Measurements from ENCODE around the gene CLDN9.

CLDN9 gene

GRCh38 chr16:3023669-3024478, 11.2 kb downstream of the CLDN9 start, which contains the start of the genes HCFC1R1 and THOC6:
Gene HCFC1R1 (minus strand): TSS chr16:3023942. CDS start chr16:3023941, 1 bp downstream.
Gene THOC6 (plus strand): TSS chr16:3024035. CDS start chr16:3024327, 292 bp downstream.
- peak within 1 kb of the TSS; percentile 84 for H3K9ac ChIP-seq (ENCODE audit: low read depth, low read length)
- no peaks in the 10 kb centered on the region for H3K9me3 ChIP-seq (ENCODE audit: control insufficient read depth, insufficient read depth, low read length)
- peaks cover 4% of the 10 kb centered on the region; the same call in 1 of the 2 replicates for H3K4me1 ChIP-seq (ENCODE audit: insufficient read depth, low read length)
- 0 out of 2 replicates have a peak, but pooled peaks cover 5% of the 10 kb centered on the region for H3K36me3 ChIP-seq (ENCODE audit: insufficient read depth, low read length)

- peaks cover 4% of the 10 kb centered on the region; the same call in 1 of the 2 replicates for H3K4me1 ChIP-seq (ENCODE audit: insufficient read depth, low read length)
- no peak overlapping the region for H3K9ac ChIP-seq (ENCODE audit: low read depth, low read length)
- 0 out of 2 replicates have a peak, but pooled peaks cover 5% of the 10 kb centered on the region for H3K36me3 ChIP-seq (ENCODE audit: insufficient read depth, low read length)
- no peaks in the 10 kb centered on the region for H3K9me3 ChIP-seq (ENCODE audit: control insufficient read depth, insufficient read depth, low read length)
Observed at GRCh38 chr16:3025032-3026002, 12.6 kb downstream of the CLDN9 start.

GRCh38 chr16:3026003-3026378, 13.3 kb downstream of the CLDN9 start:
- Histone ChIP-seq H3K9ac (ENCODE audit: low read depth, low read length) (no peak overlapping the region), H3K9me3 (ENCODE audit: control insufficient read depth, insufficient read depth, low read length) (no peaks in the 10 kb centered on the region), H3K4me1 (ENCODE audit: insufficient read depth, low read length) (peaks cover 4% of the 10 kb centered on the region; the same call in 1 of the 2 replicates), H3K36me3 (ENCODE audit: insufficient read depth, low read length) (0 out of 2 replicates have a peak, but pooled peaks cover 5% of the 10 kb centered on the region)

GRCh38 chr16:3026609-3027488, 14.1 kb downstream of the CLDN9 start:
- Histone ChIP-seq H3K9me3 (ENCODE audit: control insufficient read depth, insufficient read depth, low read length) (no peaks in the 10 kb centered on the region), H3K4me1 (ENCODE audit: insufficient read depth, low read length) (peaks cover 8% of the 10 kb centered on the region; the same call in 1 of the 2 replicates), H3K36me3 (ENCODE audit: insufficient read depth, low read length) (0 out of 2 replicates have a peak, but pooled peaks cover 3% of the 10 kb centered on the region), H3K9ac (ENCODE audit: low read depth, low read length) (no peak overlapping the region)

- Histone ChIP-seq H3K9me3 (ENCODE audit: control insufficient read depth, insufficient read depth, low read length) (no peaks in the 10 kb centered on the region), H3K4me1 (ENCODE audit: insufficient read depth, low read length) (peaks cover 8% of the 10 kb centered on the region; the same call in 1 of the 2 replicates), H3K36me3 (ENCODE audit: insufficient read depth, low read length) (no peaks in the 10 kb centered on the region), H3K9ac (ENCODE audit: low read depth, low read length) (no peak overlapping the region)
Observed at GRCh38 chr16:3027489-3027795, 14.7 kb downstream of the CLDN9 start.

- H3K4me1 ChIP-seq (ENCODE audit: insufficient read depth, low read length): peaks cover 4% of the 10 kb centered on the region; the same call in 1 of the 2 replicates
- H3K9ac ChIP-seq (ENCODE audit: low read depth, low read length): peak overlapping the region; percentile 36; the same call in 1 of the 2 replicates
- no peaks in the 10 kb centered on the region for H3K9me3 ChIP-seq (ENCODE audit: control insufficient read depth, insufficient read depth, low read length)
- H3K36me3 ChIP-seq (ENCODE audit: insufficient read depth, low read length): no peaks in the 10 kb centered on the region
Observed at GRCh38 chr16:3027983-3028715, 15.4 kb downstream of the CLDN9 start.

- H3K9ac ChIP-seq (ENCODE audit: low read depth, low read length): peak overlapping the region; percentile 36; the same call in 1 of the 2 replicates
- no peaks in the 10 kb centered on the region for H3K36me3 ChIP-seq (ENCODE audit: insufficient read depth, low read length)
- no peaks in the 10 kb centered on the region for H3K9me3 ChIP-seq (ENCODE audit: control insufficient read depth, insufficient read depth, low read length)
- peaks cover 4% of the 10 kb centered on the region; the same call in 1 of the 2 replicates for H3K4me1 ChIP-seq (ENCODE audit: insufficient read depth, low read length)
Observed at GRCh38 chr16:3028716-3029319, 16.1 kb downstream of the CLDN9 start.

- Histone ChIP-seq H3K9ac (ENCODE audit: low read depth, low read length) (no peak overlapping the region), H3K9me3 (ENCODE audit: control insufficient read depth, insufficient read depth, low read length) (no peaks in the 10 kb centered on the region), H3K36me3 (ENCODE audit: insufficient read depth, low read length) (no peaks in the 10 kb centered on the region), H3K4me1 (ENCODE audit: insufficient read depth, low read length) (peaks cover 4% of the 10 kb centered on the region; the same call in 1 of the 2 replicates)
Observed at GRCh38 chr16:3029491-3030221, 16.9 kb downstream of the CLDN9 start.

GRCh38 chr16:3030222-3031212, 17.8 kb downstream of the CLDN9 start:
- H3K36me3 ChIP-seq (ENCODE audit: insufficient read depth, low read length): no peaks in the 10 kb centered on the region
- peaks cover 4% of the 10 kb centered on the region; the same call in 1 of the 2 replicates for H3K4me1 ChIP-seq (ENCODE audit: insufficient read depth, low read length)
- H3K9ac ChIP-seq (ENCODE audit: low read depth, low read length): no peak overlapping the region
- H3K9me3 ChIP-seq (ENCODE audit: control insufficient read depth, insufficient read depth, low read length): no peaks in the 10 kb centered on the region

- Histone ChIP-seq H3K36me3 (ENCODE audit: insufficient read depth, low read length) (no peaks in the 10 kb centered on the region), H3K4me1 (ENCODE audit: insufficient read depth, low read length) (peaks cover 4% of the 10 kb centered on the region; the same call in 1 of the 2 replicates), H3K9ac (ENCODE audit: low read depth, low read length) (no peak overlapping the region), H3K9me3 (ENCODE audit: control insufficient read depth, insufficient read depth, low read length) (no peaks in the 10 kb centered on the region)
Observed at GRCh38 chr16:3032624-3033023, 19.9 kb downstream of the CLDN9 start.

GRCh38 chr16:3035289-3035971, 22.7 kb downstream of the CLDN9 start:
- Histone ChIP-seq H3K4me1 (ENCODE audit: insufficient read depth, low read length) (peaks cover 4% of the 10 kb centered on the region; the same call in 1 of the 2 replicates), H3K9me3 (ENCODE audit: control insufficient read depth, insufficient read depth, low read length) (no peaks in the 10 kb centered on the region), H3K36me3 (ENCODE audit: insufficient read depth, low read length) (no peaks in the 10 kb centered on the region), H3K9ac (ENCODE audit: low read depth, low read length) (peak overlapping the region; percentile 35)

All from ES-I3 (cell line).